ENCODE results near the gene COX7A2L. TPM values are rescaled to one million over a fixed set of nuclear protein-coding genes. Genes with fewer than 3 reads are reported as not detected.

COX7A2L gene
- total RNA-seq, 1 donor from 2014 or later, result 80.7 TPM

DNA sequence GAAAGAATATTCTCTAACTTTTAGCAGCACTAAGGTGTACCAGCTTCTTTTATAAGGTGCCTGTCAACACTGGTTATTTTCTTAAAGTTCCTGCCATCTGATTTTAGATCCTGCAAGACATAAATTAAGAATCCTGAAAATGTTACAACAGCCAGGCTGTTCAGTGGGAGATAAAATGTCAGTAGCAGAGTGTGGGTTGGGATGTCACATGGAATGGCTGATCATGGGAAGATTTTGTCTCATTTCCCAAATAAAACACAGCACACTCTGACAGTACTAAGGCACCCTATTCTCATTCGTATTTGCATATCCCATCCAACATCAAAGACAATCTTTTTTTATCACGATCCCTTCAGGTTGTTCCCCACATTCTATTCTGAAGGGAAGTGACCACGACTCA is 2.4 kb upstream of the COX7A2L start:
- H3K36me3 ChIP-seq, result no peaks in the 10 kb centered on the region
- H3K9me3 ChIP-seq, result no peaks in the 10 kb centered on the region
- peaks cover 25% of the 10 kb centered on the region for H3K4me1 ChIP-seq
- H3K4me3 ChIP-seq, result no peak overlapping the region
- TF ChIP-seq, protein P1, sequence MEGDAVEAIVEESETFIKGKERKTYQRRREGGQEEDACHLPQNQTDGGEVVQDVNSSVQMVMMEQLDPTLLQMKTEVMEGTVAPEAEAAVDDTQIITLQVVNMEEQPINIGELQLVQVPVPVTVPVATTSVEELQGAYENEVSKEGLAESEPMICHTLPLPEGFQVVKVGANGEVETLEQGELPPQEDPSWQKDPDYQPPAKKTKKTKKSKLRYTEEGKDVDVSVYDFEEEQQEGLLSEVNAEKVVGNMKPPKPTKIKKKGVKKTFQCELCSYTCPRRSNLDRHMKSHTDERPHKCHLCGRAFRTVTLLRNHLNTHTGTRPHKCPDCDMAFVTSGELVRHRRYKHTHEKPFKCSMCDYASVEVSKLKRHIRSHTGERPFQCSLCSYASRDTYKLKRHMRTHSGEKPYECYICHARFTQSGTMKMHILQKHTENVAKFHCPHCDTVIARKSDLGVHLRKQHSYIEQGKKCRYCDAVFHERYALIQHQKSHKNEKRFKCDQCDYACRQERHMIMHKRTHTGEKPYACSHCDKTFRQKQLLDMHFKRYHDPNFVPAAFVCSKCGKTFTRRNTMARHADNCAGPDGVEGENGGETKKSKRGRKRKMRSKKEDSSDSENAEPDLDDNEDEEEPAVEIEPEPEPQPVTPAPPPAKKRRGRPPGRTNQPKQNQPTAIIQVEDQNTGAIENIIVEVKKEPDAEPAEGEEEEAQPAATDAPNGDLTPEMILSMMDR (IDR thresholded peaks at IDR 0.05), result no peak
- DNase-seq (no peak), ATAC-seq (no peak)
- no peaks in the 10 kb centered on the region for H3K27me3 ChIP-seq
- intact Hi-C loops (cut with DNase I), result no loop called here
- no peak overlapping the region for H3K27ac ChIP-seq

- peak overlapping the region; percentile 96 for H3K27ac ChIP-seq
- TF ChIP-seq, protein P1 (IDR thresholded peaks at IDR 0.05), result peak; percentile 28
- DNase-seq (no peak), ATAC-seq (no peak)
- no peaks in the 10 kb centered on the region for H3K9me3 ChIP-seq
- intact Hi-C loops (cut with DNase I), result no loop called here
- peaks cover 16% of the 10 kb centered on the region for H3K4me1 ChIP-seq
- no peaks in the 10 kb centered on the region for H3K27me3 ChIP-seq
- H3K36me3 ChIP-seq, result no peaks in the 10 kb centered on the region
- H3K4me3 ChIP-seq, result peak overlapping the region; percentile 94
Measured at GRCh38 chr2:42361728-42362283, 789 bp upstream of the COX7A2L start.

GRCh38 chr2:42360493-42360889 is 526 bp downstream of the COX7A2L start:
- Histone ChIP-seq H3K9me3 (no peaks in the 10 kb centered on the region), H3K27ac (peak overlapping the region; percentile 96), H3K4me3 (peak overlapping the region; percentile 94), H3K36me3 (no peaks in the 10 kb centered on the region), H3K27me3 (no peaks in the 10 kb centered on the region), H3K4me1 (peaks cover 16% of the 10 kb centered on the region)
- DNase-seq, result no peak
- intact Hi-C loops (cut with DNase I), result no loop called here
- ATAC-seq, result no peak
- TF ChIP-seq, protein P1 (IDR thresholded peaks at IDR 0.05), result no peak

- ATAC-seq, result no peak
- intact Hi-C loops (cut with DNase I), result no loop called here
- H3K9me3 ChIP-seq, result no peaks in the 10 kb centered on the region
- peak overlapping the region; percentile 94 for H3K4me3 ChIP-seq
- no peaks in the 10 kb centered on the region for H3K27me3 ChIP-seq
- peaks cover 16% of the 10 kb centered on the region for H3K4me1 ChIP-seq
- no peaks in the 10 kb centered on the region for H3K36me3 ChIP-seq
- H3K27ac ChIP-seq, result peak overlapping the region; percentile 96
- no peak for DNase-seq
- TF ChIP-seq, protein P1 (IDR thresholded peaks at IDR 0.05), result no peak
Measured at GRCh38 chr2:42359965-42360483, 993 bp downstream of the COX7A2L start.

DNA sequence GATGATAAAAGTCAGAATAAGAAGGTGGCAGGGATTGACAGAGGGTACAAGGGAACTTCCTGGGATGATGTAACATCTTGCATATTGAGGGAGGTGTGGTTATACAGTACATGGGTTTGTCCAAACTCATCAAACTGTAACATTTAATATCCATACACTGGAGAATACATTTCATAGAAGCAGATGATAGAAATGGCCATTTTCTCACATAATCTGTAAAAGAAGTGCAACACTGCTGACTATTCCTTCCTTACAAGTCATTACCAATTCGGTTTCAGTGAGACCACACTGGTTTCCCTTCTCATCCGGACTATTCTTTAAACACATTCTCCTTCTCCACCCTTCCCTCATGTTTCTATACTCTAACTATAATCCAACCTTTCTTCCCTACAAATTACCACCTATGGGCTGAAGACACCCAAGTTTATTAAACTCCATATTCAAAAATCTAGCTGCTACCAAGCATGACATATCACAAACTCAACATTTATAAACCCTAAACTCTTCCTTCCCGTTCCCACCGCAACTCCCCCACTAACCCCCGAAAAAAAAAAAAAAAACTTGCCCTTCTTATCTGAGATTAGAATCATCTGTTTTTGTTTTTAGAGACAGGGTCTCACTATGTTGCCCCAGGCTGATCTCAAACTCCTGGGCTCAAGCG is 1.6 kb downstream of the COX7A2L start:
- ATAC-seq, result no peak

More for the DNA sequence above, 1.6 kb downstream of the COX7A2L start:
- DNase-seq, result no peak
- TF ChIP-seq, protein P1 (IDR thresholded peaks at IDR 0.05), result no peak
- Histone ChIP-seq H3K27ac (peak overlapping the region; percentile 96), H3K36me3 (no peaks in the 10 kb centered on the region), H3K4me3 (peak overlapping the region; percentile 94), H3K27me3 (no peaks in the 10 kb centered on the region), H3K4me1 (peaks cover 20% of the 10 kb centered on the region), H3K9me3 (no peaks in the 10 kb centered on the region)
- intact Hi-C loops (cut with DNase I), result no loop called here
